ENCODE results near the gene MTHFS.
"Not testable (repeated sequence)": the region's sequence is repeated elsewhere in the genome, so short reads cannot be mapped to it uniquely, and the experiment has no call there.

The MTHFS gene

GRCh38 chr15:79915776-79916501, 19.1 kb upstream of the MTHFS start:
- DNase-seq (ENCODE audit: low spot score) = not testable (repeated sequence)

GRCh38 chr15:79914728-79915127, 17.9 kb upstream of the MTHFS start:
- DNase-seq (ENCODE audit: low spot score) = no peak

- not testable (repeated sequence) for DNase-seq (ENCODE audit: low spot score)
Observed at GRCh38 chr15:79909556-79910335, 12.9 kb upstream of the MTHFS start.

GRCh38 chr15:79904271-79904670, 7.5 kb upstream of the MTHFS start:
- no peak for DNase-seq (ENCODE audit: low spot score)

GRCh38 chr15:79903626-79904025, 6.8 kb upstream of the MTHFS start:
- no peak for DNase-seq (ENCODE audit: low spot score)

GRCh38 chr15:79903144-79903543, 6.3 kb upstream of the MTHFS start:
- no peak for DNase-seq (ENCODE audit: low spot score)

GRCh38 chr15:79901958-79902357, 5.1 kb upstream of the MTHFS start:
- DNase-seq (ENCODE audit: low spot score) = peak; percentile 53

- not testable (repeated sequence) for DNase-seq (ENCODE audit: low spot score)
Observed at GRCh38 chr15:79900818-79901378, 4.1 kb upstream of the MTHFS start.

- DNase-seq (ENCODE audit: low spot score) = no peak
Observed at GRCh38 chr15:79900087-79900486, 3.3 kb upstream of the MTHFS start.

GRCh38 chr15:79898786-79899185, 2.0 kb upstream of the MTHFS start:
- DNase-seq (ENCODE audit: low spot score) = peak; percentile 8

- DNase-seq (ENCODE audit: low spot score) = no peak
Observed at GRCh38 chr15:79898369-79898768, 1.6 kb upstream of the MTHFS start.

GRCh38 chr15:79897701-79898113, 893 bp upstream of the MTHFS start:
- DNase-seq (ENCODE audit: low spot score) = peak; percentile 12

GRCh38 chr15:79897380-79897678, 515 bp upstream of the MTHFS start:
- peak; percentile 52 for DNase-seq (ENCODE audit: low spot score)

- DNase-seq (ENCODE audit: low spot score) = no peak
Observed at GRCh38 chr15:79896131-79896633, 632 bp downstream of the MTHFS start.

GRCh38 chr15:79887054-79887930, 9.5 kb downstream of the MTHFS start:
- DNase-seq (ENCODE audit: low spot score) = no peak

- DNase-seq (ENCODE audit: low spot score) = no peak
Observed at GRCh38 chr15:79886124-79886523, 10.7 kb downstream of the MTHFS start.

GRCh38 chr15:79884204-79884596, 12.6 kb downstream of the MTHFS start:
- no peak for DNase-seq (ENCODE audit: low spot score)

GRCh38 chr15:79883579-79884203, 13.1 kb downstream of the MTHFS start:
- DNase-seq (ENCODE audit: low spot score) = no peak

GRCh38 chr15:79881668-79882067, 15.1 kb downstream of the MTHFS start:
- DNase-seq (ENCODE audit: low spot score) = no peak

GRCh38 chr15:79881254-79881653, 15.6 kb downstream of the MTHFS start:
- no peak for DNase-seq (ENCODE audit: low spot score)

- DNase-seq (ENCODE audit: low spot score) = no peak
Observed at GRCh38 chr15:79878078-79878705, 18.6 kb downstream of the MTHFS start.
